ENCODE results near the gene PLXDC1.
"Not testable (repeated sequence)": the region's sequence is repeated elsewhere in the genome, so short reads cannot be mapped to it uniquely, and the experiment has no call there.

PLXDC1 gene

GRCh38 chr17:39051001-39051585, 100.3 kb downstream of the PLXDC1 start:
- H3K4me1 ChIP-seq (ENCODE audit: low read length), result no peaks in the 10 kb centered on the region; the same call in 1 of the 2 replicates
- no peaks in the 10 kb centered on the region for H3K79me2 ChIP-seq (ENCODE audit: low read length)
- H3K4me3 ChIP-seq (ENCODE audit: low read length), result no peak overlapping the region
- no peak overlapping the region for H3K4me2 ChIP-seq (ENCODE audit: low read depth, low read length)
- H3K27ac ChIP-seq (ENCODE audit: low read length), result no peak overlapping the region
- H4K20me1 ChIP-seq (ENCODE audit: insufficient read depth, low read length), result no peaks in the 10 kb centered on the region
- peaks cover 7% of the 10 kb centered on the region; the same call in 1 of the 2 replicates for H3K27me3 ChIP-seq (replicated peaks; ENCODE audit: insufficient read depth, low read length)
- H3K9ac ChIP-seq (ENCODE audit: low read length), result no peak overlapping the region
- H3K36me3 ChIP-seq (replicated peaks; ENCODE audit: insufficient read depth, low read length), result no peaks in the 10 kb centered on the region
- no peaks in the 10 kb centered on the region for H3K9me3 ChIP-seq (replicated peaks; ENCODE audit: insufficient read depth, low read length)
- no peaks in the 10 kb centered on the region for H3F3A ChIP-seq (ENCODE audit: insufficient read depth, low read length)
- no peak for TF ChIP-seq EZH2phosphoT487 (IDR thresholded peaks at IDR 0.05; ENCODE audit: low read length)
- no peak for TF ChIP-seq CTCF (IDR thresholded peaks at IDR 0.05; ENCODE audit: low read length)
- TF ChIP-seq EZH2 (optimal IDR thresholded peaks at IDR 0.05; ENCODE audit: low read depth, low read length), result no peak
- no peak overlapping the region for H2AFZ ChIP-seq (ENCODE audit: low read length)
- DNase-seq, result no peak
- no peaks in the 10 kb centered on the region for H3K9me2 ChIP-seq (replicated peaks; ENCODE audit: insufficient read depth, low read length)

GRCh38 chr17:39045948-39046679, 105.3 kb downstream of the PLXDC1 start:
- Histone ChIP-seq H3K27ac (ENCODE audit: low read length) (no peak overlapping the region), H3K36me3 (replicated peaks; ENCODE audit: insufficient read depth, low read length) (no peaks in the 10 kb centered on the region), H3K9me2 (replicated peaks; ENCODE audit: insufficient read depth, low read length) (no peaks in the 10 kb centered on the region), H3K4me2 (ENCODE audit: low read depth, low read length) (no peak overlapping the region), H3F3A (ENCODE audit: insufficient read depth, low read length) (no peaks in the 10 kb centered on the region), H3K27me3 (replicated peaks; ENCODE audit: insufficient read depth, low read length) (no peaks in the 10 kb centered on the region), H2AFZ (ENCODE audit: low read length) (no peak overlapping the region), H3K4me3 (ENCODE audit: low read length) (no peak overlapping the region), H3K4me1 (ENCODE audit: low read length) (no peaks in the 10 kb centered on the region), H3K9me3 (replicated peaks; ENCODE audit: insufficient read depth, low read length) (no peaks in the 10 kb centered on the region), H4K20me1 (ENCODE audit: insufficient read depth, low read length) (no peaks in the 10 kb centered on the region), H3K79me2 (ENCODE audit: low read length) (no peaks in the 10 kb centered on the region), H3K9ac (ENCODE audit: low read length) (no peak overlapping the region)
- no peak for TF ChIP-seq EZH2 (optimal IDR thresholded peaks at IDR 0.05; ENCODE audit: low read depth, low read length)
- TF ChIP-seq EZH2phosphoT487 (IDR thresholded peaks at IDR 0.05; ENCODE audit: low read length), result no peak
- TF ChIP-seq CTCF (IDR thresholded peaks at IDR 0.05; ENCODE audit: low read length), result no peak
- DNase-seq, result no peak

- H3K9ac ChIP-seq (ENCODE audit: low read length), result no peak overlapping the region
- H3K9me2 ChIP-seq (replicated peaks; ENCODE audit: insufficient read depth, low read length), result no peaks in the 10 kb centered on the region
- TF ChIP-seq EZH2 (optimal IDR thresholded peaks at IDR 0.05; ENCODE audit: low read depth, low read length), result no peak
- TF ChIP-seq EZH2phosphoT487 (IDR thresholded peaks at IDR 0.05; ENCODE audit: low read length), result no peak
- TF ChIP-seq CTCF (IDR thresholded peaks at IDR 0.05; ENCODE audit: low read length), result no peak
- H3K79me2 ChIP-seq (ENCODE audit: low read length), result no peaks in the 10 kb centered on the region
- H3K4me2 ChIP-seq (ENCODE audit: low read depth, low read length), result no peak overlapping the region
- no peaks in the 10 kb centered on the region for H3K36me3 ChIP-seq (replicated peaks; ENCODE audit: insufficient read depth, low read length)
- no peak overlapping the region for H3K27ac ChIP-seq (ENCODE audit: low read length)
- H3K27me3 ChIP-seq (replicated peaks; ENCODE audit: insufficient read depth, low read length), result no peaks in the 10 kb centered on the region
- no peak overlapping the region for H2AFZ ChIP-seq (ENCODE audit: low read length)
- H3K4me1 ChIP-seq (ENCODE audit: low read length), result no peaks in the 10 kb centered on the region
- no peak for DNase-seq
- H4K20me1 ChIP-seq (ENCODE audit: insufficient read depth, low read length), result no peaks in the 10 kb centered on the region
- H3F3A ChIP-seq (ENCODE audit: insufficient read depth, low read length), result no peaks in the 10 kb centered on the region
- H3K9me3 ChIP-seq (replicated peaks; ENCODE audit: insufficient read depth, low read length), result no peaks in the 10 kb centered on the region
- no peak overlapping the region for H3K4me3 ChIP-seq (ENCODE audit: low read length)
Measured at GRCh38 chr17:39036009-39036408, 115.4 kb downstream of the PLXDC1 start.

GRCh38 chr17:39035578-39035977, 115.9 kb downstream of the PLXDC1 start:
- not testable (repeated sequence) for H3K79me2 ChIP-seq (ENCODE audit: low read length); H2AFZ ChIP-seq (ENCODE audit: low read length); H3K9ac ChIP-seq (ENCODE audit: low read length); H3F3A ChIP-seq (ENCODE audit: insufficient read depth, low read length); H3K36me3 ChIP-seq (replicated peaks; ENCODE audit: insufficient read depth, low read length); H3K27me3 ChIP-seq (replicated peaks; ENCODE audit: insufficient read depth, low read length); H3K4me1 ChIP-seq (ENCODE audit: low read length); H3K4me3 ChIP-seq (ENCODE audit: low read length); H3K9me3 ChIP-seq (replicated peaks; ENCODE audit: insufficient read depth, low read length); H3K4me2 ChIP-seq (ENCODE audit: low read depth, low read length); DNase-seq; H3K9me2 ChIP-seq (replicated peaks; ENCODE audit: insufficient read depth, low read length); H4K20me1 ChIP-seq (ENCODE audit: insufficient read depth, low read length); H3K27ac ChIP-seq (ENCODE audit: low read length)
